MG63 (cell line): ENCODE data around the gene LIPN. TPM values are rescaled to one million over a fixed set of nuclear protein-coding genes. Genes with fewer than 3 reads are reported as not detected.

ENCODE experiments used
- DNase-seq: peaks from one replicate; pipeline ENCODE4 v3.0.0-alpha.2; 2020
- H3K27me3 ChIP-seq: fragments of 250-450 bp; sonication (Bioruptor Pico); 2 replicates; pipeline ENCODE4 v1.5.1; 2020; ENCODE audit warnings: mild to moderate bottlenecking, moderate library complexity
- H3K36me3 ChIP-seq: fragments of 250-450 bp; sonication (Bioruptor Pico); 2 replicates; pipeline ENCODE4 v1.5.1; 2020; ENCODE audit warnings: mild to moderate bottlenecking, moderate library complexity
- H3K4me3 ChIP-seq: fragments of 250-450 bp; sonication (Bioruptor Pico); 2 replicates; pipeline ENCODE4 v1.5.1; 2020; ENCODE audit warnings: mild to moderate bottlenecking, moderate library complexity
- H3K9me3 ChIP-seq: fragments of 250-450 bp; sonication (Bioruptor Pico); 2 replicates; pipeline ENCODE4 v1.5.1; 2020; ENCODE audit warnings: mild to moderate bottlenecking, moderate library complexity
- total RNA-seq: library from RNA; depleted of rRNA; stranded (reverse); fragments of >200 nt; shearing (Covaris generic); gene quantifications from 2 replicates; pipeline ENCODE4 v1.2.3, GENCODE V29; 2014; ENCODE audit warnings: low replicate concordance; rRNA removed

The LIPN gene
- total RNA-seq, 1 experiment from 2014 or later = 0.10 TPM

- peaks cover 3% of the 10 kb centered on the region; the same call in 1 of the 2 replicates for H3K9me3 ChIP-seq
- DNase-seq = no peak
- no peaks in the 10 kb centered on the region for H3K36me3 ChIP-seq
- H3K4me3 ChIP-seq = no peak overlapping the region
- H3K27me3 ChIP-seq = no peaks in the 10 kb centered on the region
These were observed 44.4 kb downstream of the LIPN start for GRCh38 chr10:88804083-88804812.

GRCh38 chr10:88805361-88805760, 45.5 kb downstream of the LIPN start:
- Histone ChIP-seq H3K4me3 (no peak overlapping the region), H3K9me3 (peaks cover 3% of the 10 kb centered on the region; the same call in 1 of the 2 replicates), H3K27me3 (no peaks in the 10 kb centered on the region), H3K36me3 (no peaks in the 10 kb centered on the region)
- DNase-seq = no peak

DNA sequence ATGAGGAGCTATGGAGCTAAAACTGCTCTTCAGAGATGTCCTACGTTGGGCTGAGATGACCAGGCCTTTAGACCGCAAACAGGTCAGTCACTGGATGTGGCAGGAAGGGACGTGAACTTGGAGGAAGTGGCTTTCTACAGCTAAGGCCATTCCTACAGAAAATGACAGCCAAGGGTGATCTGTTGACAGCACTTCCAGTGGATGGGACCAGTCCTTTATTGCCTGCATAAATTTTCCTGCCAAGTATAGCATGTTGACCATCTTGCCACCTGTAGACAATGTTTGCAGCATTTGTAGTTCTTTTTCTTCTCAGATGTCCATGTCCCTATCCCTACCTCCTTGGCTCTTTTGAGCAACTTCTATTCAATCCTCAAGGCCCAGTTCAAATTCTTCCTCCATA, 46.1 kb downstream of the LIPN start:
- no peak overlapping the region for H3K4me3 ChIP-seq
- no peaks in the 10 kb centered on the region for H3K27me3 ChIP-seq
- peaks cover 3% of the 10 kb centered on the region; the same call in 1 of the 2 replicates for H3K9me3 ChIP-seq
- no peaks in the 10 kb centered on the region for H3K36me3 ChIP-seq
- no peak for DNase-seq

GRCh38 chr10:88809621-88810020, 49.8 kb downstream of the LIPN start:
- DNase-seq = no peak
- no peaks in the 10 kb centered on the region for H3K27me3 ChIP-seq
- H3K36me3 ChIP-seq = no peaks in the 10 kb centered on the region
- no peaks in the 10 kb centered on the region for H3K9me3 ChIP-seq
- no peak overlapping the region for H3K4me3 ChIP-seq

DNA sequence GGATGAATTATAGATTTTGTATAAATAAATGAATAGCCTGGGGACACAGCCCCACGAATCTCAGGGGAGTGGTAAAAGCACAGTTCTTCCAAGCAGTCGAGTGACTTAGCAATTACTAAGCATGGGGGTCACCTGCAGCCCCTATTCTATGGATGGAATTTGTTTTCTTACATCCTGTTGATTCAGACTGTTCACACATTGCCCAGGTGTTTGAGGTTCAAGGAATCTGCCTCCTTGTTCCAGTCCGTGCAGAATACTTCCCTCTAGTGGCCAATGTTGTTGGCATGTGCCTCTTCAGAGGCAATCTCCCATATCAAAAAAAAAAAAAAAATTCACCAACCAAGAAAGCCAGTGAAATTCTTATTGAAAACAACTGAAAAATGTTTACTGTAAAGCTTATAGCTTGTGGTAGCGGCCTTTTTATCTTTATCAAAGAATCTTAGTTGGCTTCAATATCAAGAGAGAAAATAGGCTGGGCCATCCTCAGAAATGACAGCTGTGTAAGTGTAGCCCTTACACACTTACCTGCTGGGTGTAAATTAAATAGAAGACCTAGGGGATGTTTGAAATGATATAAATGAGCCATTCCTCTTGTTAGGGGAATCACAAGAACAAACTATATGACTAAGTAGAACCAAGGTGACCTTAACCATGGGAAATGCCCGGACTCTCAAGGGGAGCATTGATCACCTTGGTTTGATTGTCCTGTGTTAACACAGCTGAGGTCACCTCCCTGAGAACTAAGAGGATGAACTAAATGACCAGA, 50.6 kb downstream of the LIPN start:
- H3K27me3 ChIP-seq = no peaks in the 10 kb centered on the region
- H3K36me3 ChIP-seq = no peaks in the 10 kb centered on the region
- DNase-seq = peak; percentile 40
- no peak overlapping the region for H3K4me3 ChIP-seq
- H3K9me3 ChIP-seq = no peaks in the 10 kb centered on the region

DNA sequence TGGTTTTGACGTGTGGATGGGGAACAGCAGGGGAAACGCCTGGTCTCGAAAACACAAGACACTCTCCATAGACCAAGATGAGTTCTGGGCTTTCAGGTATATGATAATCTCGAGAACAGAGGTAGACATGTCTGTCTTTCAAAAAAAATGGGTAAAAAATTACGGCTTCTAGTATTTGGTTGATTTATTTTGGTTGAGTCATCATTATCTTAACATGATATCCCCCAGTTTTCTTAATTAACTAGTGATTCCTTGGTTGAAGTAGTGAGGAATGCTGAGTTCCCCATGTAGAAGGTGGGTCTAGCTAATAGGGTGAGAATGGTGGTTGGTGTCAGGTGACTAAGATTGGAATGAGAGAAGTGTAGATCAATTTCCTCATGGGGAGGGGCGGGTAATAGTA, 53.4 kb downstream of the LIPN start:
- Histone ChIP-seq H3K9me3 (no peaks in the 10 kb centered on the region), H3K27me3 (no peaks in the 10 kb centered on the region), H3K36me3 (no peaks in the 10 kb centered on the region), H3K4me3 (no peak overlapping the region)
- DNase-seq = no peak

DNA sequence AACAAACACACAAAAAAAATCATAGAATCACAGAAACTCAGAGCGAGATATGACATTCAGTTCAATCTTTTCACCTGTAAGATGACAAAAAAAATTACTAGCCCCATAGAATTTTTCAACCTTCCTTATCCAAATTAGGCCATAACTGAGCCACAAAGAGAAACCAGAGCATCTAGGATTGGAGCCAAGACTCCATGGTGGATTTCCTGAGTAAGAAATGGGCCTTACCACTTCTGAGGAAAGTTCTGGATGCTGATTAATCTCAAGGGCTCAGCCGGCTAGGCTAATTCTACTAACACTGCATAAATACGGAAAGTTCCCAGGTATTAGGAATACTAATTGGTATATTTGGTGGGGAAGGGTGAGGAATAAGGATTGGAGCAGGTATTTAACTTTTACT, 59.5 kb downstream of the LIPN start:
- Histone ChIP-seq H3K9me3 (no peaks in the 10 kb centered on the region), H3K4me3 (no peak overlapping the region)
- DNase-seq = no peak

GRCh38 chr10:88820748-88821401, 61.1 kb downstream of the LIPN start:
- Histone ChIP-seq H3K36me3 (no peaks in the 10 kb centered on the region), H3K27me3 (no peaks in the 10 kb centered on the region), H3K4me3 (no peak overlapping the region), H3K9me3 (no peaks in the 10 kb centered on the region)
- no peak for DNase-seq

More for the DNA sequence above, 59.5 kb downstream of the LIPN start:
- no peaks in the 10 kb centered on the region for H3K27me3 ChIP-seq
- H3K36me3 ChIP-seq = no peaks in the 10 kb centered on the region

- DNase-seq = no peak
- H3K36me3 ChIP-seq = no peaks in the 10 kb centered on the region
- no peak overlapping the region for H3K4me3 ChIP-seq
- no peaks in the 10 kb centered on the region for H3K27me3 ChIP-seq
- no peaks in the 10 kb centered on the region for H3K9me3 ChIP-seq
These were observed 66.6 kb downstream of the LIPN start for GRCh38 chr10:88826388-88826787.

DNA sequence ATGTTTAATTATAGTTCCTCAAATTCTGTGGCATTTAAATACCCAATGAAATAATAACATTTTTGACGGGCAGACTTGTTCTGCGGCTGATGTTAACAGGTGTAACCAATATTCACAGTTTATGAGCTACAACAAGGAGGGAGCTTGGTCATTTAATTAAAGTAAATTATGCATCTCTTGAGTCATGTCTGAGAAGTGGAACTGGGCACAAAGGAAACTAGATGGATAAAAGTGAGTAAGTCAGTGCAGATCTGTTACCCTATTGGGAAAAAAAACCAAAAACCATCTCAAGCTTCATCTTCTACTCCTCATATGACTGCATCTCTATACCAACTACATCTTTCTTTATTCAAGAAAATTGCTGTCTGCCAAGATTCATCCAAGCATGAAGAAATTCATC, 67.9 kb downstream of the LIPN start:
- DNase-seq = no peak
- H3K4me3 ChIP-seq = no peak overlapping the region
- H3K36me3 ChIP-seq = no peaks in the 10 kb centered on the region
- H3K9me3 ChIP-seq = no peaks in the 10 kb centered on the region
- H3K27me3 ChIP-seq = no peaks in the 10 kb centered on the region

- Histone ChIP-seq H3K36me3 (no peaks in the 10 kb centered on the region), H3K27me3 (no peaks in the 10 kb centered on the region), H3K4me3 (no peak overlapping the region), H3K9me3 (no peaks in the 10 kb centered on the region)
- no peak for DNase-seq
These were observed 68.5 kb downstream of the LIPN start for GRCh38 chr10:88828310-88828709.

Other genes starting within 250 kb of the LIPN start
- 14.8 and 29.3 TPM in 2 replicates for gene RNLS, start 176.7 kb upstream of the LIPN start, total RNA-seq
- gene LIPJ, start 173.3 kb upstream of the LIPN start, total RNA-seq = not detected in 2 replicates
- not detected in 2 replicates for gene LIPF, start 95.6 kb upstream of the LIPN start, total RNA-seq
- not detected in 2 replicates for gene LIPK, start 53.8 kb upstream of the LIPN start, total RNA-seq
- not detected in 2 replicates for gene LIPM, start 42.7 kb downstream of the LIPN start, total RNA-seq
- gene ANKRD22, start 91.8 kb downstream of the LIPN start, total RNA-seq = not detected in 2 replicates
- gene STAMBPL1, start 120.2 kb downstream of the LIPN start, total RNA-seq = 23.1 and 27.3 TPM in 2 replicates
- gene ACTA2, start 192.8 kb downstream of the LIPN start, total RNA-seq = 19.4 and 24.2 TPM in 2 replicates
- 12.5 and 13.9 TPM in 2 replicates for gene FAS, start 230.8 kb downstream of the LIPN start, total RNA-seq